GM19023 (cell line): Measurements from ENCODE around the gene SEMA4C.
A peak's percentile ranks its signal among the peaks of the same experiment; 100 is the strongest.

Experiments
- ATAC-seq: cut with Tn5 transposase; IDR thresholded peaks from one replicate; pipeline ENCODE4 v1.9.1; 2021; ENCODE audit warnings: mild to moderate bottlenecking, moderate library complexity; ENCODE audit not compliant: unreplicated experiment

The SEMA4C gene, protein sequence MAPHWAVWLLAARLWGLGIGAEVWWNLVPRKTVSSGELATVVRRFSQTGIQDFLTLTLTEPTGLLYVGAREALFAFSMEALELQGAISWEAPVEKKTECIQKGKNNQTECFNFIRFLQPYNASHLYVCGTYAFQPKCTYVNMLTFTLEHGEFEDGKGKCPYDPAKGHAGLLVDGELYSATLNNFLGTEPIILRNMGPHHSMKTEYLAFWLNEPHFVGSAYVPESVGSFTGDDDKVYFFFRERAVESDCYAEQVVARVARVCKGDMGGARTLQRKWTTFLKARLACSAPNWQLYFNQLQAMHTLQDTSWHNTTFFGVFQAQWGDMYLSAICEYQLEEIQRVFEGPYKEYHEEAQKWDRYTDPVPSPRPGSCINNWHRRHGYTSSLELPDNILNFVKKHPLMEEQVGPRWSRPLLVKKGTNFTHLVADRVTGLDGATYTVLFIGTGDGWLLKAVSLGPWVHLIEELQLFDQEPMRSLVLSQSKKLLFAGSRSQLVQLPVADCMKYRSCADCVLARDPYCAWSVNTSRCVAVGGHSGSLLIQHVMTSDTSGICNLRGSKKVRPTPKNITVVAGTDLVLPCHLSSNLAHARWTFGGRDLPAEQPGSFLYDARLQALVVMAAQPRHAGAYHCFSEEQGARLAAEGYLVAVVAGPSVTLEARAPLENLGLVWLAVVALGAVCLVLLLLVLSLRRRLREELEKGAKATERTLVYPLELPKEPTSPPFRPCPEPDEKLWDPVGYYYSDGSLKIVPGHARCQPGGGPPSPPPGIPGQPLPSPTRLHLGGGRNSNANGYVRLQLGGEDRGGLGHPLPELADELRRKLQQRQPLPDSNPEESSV

DNA sequence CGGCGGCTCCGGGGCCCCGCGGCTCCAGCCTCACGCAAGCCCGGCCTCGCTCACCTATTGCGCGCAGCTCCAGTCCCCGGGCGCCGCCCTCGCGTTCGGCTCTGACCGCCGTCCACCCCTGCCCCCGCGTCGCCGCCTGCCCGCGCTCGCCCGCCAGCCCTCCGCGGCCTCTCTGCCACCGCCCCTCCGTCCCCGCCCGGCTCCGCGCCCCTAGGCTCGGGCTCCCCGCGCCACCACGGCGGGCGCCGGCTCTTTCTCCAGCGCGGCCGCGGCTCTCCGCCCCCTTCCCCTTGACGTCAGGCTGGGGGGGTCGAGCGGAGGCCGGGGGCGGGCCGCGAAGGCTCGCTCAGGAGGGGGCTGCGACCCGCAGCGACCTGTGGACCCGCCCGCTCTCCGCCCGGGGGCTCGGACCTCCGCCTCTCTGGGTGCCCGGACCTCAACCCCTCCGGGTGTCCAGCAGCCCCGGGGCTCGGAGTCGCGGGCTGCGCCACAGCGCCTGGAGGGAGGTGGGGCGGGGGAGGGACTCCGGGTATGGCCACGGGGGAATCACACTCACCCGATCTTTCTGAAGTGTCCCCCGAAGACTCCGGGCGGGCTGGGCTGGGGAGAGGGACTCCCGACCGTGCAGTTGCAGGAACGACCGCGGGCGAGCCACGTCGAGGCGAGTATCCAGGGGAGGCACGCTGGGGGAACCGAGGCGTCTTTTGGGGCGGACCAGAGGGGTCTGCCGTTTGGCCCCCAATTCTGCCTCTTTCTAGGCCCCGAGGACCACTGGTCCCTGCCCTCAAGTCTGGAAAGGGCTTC is at the start of gene SEMA4C:
SEMA4C (minus strand) TSS at position 259 of the 804 bp plus-strand sequence. CDS start 2,194 bp downstream, outside the sequence.
- ATAC-seq = peak; percentile 30

DNA sequence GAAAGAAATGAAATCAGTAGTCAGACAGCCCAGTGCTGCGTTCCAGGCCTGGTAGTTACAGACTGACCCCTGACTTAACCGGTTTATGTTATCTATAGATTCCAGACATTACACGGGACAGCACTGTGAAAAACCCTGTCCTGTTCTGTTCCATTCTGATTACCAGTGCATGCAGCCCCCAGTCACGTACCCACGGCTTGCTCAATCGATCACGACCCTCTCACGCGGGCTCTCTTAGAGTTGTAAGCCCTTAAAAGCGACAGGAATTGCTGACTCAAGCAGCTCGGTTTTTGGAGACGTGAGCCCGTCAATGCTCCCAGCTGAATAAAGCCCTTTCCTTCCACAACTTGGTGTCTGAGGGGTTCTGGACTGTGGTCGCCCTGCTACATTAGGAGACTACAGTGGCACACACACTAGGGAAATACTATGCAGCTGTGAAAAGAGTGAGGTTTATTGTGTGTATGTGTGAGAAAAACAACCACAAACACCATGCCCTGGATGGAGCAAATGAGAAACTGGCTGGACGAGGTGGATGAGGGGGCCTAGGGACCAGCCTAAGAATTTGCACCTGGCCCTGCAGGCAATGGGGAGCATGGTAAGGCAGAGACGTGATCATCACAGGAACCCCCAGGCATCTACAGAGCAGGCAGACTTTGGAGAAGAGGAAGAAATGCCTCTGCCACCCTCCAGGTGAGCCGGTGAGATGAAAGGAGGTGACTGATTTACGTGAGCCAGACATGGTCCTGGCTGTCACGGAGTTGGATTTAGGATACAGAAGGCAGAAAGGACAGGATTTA is 49.1 kb upstream of the SEMA4C start:
- no peak for ATAC-seq

DNA sequence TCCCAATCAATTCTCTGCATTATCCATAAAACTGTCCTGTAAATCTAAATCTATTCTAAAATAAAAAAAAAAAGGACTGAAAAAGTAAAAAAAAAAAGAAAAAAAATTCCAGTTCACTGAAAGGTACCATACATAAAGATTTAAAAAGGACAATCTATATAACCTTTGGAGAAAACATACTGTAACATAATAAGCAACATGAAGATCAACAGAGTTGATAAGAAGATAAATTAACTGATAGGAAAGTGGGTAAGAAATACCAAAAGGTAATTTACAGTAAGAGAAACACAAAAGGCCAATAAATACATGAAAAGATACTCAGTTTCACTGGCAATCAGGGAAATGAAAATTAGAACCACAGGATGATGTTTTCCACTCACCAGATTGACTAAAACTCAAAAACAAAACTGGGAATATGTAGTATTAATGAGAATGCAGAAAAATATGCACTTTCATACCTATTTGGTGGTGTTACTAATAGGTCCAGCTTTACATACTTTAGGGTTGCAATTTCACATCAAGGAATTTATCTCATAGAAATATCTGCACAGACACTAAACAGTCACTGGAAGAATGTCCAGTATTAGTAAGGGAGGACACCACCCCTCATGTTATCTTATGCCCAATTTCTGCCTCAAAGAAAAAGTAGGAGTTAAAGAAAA is 48.3 kb upstream of the SEMA4C start:
- no peak for ATAC-seq

DNA sequence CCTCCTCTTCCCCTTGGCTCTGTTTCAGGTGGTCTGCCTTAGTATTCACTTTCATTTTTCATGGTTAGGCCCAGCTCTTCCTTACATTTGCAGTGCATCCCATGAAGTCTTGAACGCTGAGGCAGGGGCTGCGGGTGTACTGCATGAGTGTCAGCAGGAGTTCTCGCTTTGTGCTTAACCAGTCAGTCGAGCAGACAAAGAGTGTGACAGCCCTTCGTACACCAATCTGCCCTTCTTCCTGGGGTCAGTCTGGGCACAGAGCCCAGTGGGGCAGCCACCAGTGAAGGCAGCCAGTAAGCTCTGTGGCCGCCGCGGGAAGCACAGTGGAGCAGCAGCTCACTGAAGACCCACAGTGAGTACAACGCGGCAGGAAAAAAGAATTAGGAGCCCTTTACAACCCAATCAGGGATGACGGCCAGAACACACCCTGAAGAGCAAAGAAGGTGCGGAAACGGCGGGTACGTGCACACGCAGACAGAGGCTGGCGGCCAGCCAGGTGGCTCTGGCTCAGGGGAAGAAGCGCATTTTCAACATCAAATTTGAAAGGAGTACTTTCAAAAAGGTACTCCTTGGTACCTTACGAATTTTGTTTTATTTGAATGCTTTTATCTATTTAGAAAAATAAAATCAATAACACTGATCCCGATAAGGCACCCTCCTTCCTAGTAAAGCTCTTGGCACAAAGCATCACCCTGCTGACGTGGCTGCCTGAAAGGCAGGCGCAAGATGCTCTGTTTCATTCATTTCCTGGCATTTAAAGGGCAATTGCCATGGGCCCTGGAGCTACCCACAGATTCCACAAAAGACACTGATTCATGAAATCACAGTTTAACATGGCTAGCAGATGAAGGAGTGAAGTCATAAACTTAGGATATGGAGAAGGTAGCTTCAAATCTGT is 47.0 kb upstream of the SEMA4C start:
- ATAC-seq = no peak

DNA sequence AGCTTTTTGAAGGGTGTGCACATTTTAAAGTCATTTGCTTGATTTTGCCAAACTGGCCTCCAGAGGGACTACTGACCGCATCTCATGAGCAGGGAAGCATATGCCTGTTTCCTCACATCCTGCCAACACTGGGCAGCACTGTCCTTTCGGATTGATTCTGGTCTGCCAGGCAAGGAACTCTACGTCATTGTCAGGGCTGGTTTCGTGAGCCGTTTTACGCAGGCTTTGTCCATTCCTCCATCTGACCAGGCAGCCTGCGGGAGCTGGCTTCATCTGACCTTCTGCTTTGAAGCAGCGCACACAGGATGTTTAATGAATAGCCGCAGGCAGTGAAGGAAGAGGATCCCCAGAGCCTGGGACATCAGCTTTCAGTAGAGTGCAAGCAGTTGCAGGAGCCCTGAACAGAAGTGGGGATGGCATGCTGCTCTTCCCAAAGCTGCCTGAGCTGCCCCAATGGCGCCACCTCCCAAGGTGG is 46.3 kb upstream of the SEMA4C start:
- ATAC-seq = no peak

DNA sequence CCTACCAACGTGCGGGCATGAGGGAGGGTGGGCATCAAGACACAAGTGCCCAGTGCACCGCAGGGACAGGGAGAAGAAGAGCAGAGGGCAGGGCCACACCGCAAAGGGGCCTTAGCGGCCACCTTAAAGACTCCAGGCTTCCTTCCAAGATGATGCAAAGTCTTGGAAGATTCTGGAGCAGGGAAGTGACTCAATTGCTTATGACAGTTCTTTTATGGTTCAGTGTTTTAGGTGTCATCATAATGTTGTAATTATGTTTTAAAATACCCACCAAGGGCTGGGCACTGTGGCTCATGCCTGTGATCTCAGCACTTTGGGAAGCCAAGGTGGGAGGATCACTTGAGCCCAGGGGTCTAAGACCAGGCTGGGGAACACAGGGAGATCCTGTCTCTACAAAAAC is 44.5 kb upstream of the SEMA4C start:
- ATAC-seq = no peak

DNA sequence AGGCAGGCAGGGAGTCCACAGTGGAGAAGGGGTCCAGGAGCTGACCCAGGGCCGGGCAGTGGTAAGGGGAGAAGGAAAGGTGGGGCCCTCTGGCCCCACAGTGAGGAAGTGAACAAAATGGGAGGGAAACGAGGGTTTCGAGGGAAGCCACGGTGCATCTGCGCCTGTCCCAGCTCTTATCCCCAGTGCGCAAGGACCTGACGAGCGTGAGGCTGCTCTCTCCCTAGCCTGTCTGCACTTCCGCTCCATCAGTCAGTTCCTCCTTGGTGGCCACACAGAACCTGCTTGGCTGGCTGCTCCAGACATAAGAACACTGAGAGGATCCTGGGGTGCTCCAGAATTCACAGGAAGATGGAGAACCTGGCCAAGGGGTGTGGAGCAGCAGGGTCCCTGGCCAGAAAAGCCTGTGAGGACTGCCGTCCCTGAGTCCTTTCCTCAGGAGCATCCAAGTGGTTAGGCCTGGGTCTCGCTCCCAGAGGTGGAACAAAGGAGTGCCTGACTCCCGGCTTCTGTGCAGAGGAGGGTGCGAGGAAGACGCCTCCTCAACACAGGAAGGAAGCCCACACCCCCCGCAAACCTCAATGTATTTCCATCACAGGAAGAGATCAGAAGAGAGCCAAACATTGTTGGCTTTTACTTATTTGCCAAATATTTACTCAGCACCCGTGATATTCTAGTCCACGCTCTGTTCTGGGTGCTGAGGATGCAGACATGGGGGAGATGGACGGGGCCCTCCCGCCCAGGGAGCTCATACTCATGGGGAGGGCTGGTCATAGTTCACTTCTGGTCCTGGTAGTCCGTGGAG is 43.7 kb upstream of the SEMA4C start:
- no peak for ATAC-seq

DNA sequence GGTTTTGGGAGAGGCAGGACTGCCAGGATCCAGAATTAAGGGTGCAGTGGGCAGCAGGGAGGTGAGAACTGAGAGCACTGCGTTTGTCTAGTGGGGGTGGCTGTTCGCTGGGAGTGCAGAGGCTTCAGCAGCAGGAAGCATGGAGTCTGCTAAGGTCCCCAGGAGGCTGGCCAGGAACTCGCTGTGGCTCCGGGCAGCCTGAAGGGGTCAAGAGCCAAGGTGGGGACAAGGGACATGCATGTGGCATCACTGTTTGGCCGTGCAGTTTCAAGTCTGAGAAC is 43.2 kb upstream of the SEMA4C start:
- no peak for ATAC-seq

DNA sequence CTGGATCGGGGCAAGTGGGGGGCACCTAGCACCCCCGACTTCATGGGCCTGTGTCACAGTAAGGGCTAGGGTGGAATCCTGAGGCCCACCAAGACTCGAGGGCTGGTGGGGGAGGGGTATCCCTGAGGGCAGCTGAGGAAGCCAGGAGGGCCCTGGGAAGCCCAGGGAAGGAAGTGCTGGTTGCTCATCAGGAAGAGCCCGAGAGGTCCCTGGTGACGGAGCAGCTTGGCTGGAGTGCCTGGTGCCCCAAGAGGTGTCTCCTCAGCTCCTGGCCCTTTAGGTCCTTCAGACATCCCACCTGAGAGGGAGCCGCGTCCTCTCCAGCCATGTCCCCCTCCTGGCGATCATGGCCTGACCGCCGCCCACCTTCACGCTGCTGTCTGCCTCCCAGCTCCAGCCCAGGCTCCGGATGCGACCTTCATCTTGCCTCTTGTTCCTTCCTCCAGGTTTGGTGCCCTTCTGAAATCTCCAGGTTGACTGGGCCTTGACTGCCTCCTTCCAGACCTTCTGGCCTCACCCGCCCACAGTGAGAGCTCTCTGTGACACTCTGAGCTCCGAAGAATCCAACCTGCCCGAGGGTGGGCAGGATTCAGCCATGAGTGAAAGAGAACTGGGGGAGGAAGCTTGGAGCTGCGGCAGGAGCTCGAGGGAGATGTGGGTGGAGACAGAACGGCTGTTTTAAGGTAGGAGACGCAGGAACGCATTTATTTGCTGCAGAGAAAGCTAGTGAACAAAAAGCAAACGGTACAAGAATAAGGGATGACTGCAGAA is 42.7 kb upstream of the SEMA4C start:
- ATAC-seq = no peak

DNA sequence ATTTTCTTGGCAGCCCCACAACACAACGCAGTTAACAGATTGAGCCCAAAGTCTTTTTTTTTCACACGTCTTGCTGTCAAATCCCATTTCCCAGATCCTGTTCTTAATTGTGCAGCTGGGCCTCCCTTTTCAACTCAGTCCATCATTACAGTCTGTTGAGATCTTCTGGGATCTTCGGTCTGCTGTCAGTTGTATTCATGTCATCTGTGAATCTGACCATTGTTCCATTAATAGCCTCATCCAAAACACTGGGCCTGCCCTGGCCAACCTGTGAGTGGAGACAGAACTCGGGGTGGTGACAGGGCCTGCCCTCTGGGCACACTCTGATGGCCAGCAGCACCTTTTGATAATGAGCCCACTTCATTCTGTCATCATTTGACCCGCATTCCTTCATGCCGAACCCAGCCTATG is 39.7 kb upstream of the SEMA4C start:
- no peak for ATAC-seq

DNA sequence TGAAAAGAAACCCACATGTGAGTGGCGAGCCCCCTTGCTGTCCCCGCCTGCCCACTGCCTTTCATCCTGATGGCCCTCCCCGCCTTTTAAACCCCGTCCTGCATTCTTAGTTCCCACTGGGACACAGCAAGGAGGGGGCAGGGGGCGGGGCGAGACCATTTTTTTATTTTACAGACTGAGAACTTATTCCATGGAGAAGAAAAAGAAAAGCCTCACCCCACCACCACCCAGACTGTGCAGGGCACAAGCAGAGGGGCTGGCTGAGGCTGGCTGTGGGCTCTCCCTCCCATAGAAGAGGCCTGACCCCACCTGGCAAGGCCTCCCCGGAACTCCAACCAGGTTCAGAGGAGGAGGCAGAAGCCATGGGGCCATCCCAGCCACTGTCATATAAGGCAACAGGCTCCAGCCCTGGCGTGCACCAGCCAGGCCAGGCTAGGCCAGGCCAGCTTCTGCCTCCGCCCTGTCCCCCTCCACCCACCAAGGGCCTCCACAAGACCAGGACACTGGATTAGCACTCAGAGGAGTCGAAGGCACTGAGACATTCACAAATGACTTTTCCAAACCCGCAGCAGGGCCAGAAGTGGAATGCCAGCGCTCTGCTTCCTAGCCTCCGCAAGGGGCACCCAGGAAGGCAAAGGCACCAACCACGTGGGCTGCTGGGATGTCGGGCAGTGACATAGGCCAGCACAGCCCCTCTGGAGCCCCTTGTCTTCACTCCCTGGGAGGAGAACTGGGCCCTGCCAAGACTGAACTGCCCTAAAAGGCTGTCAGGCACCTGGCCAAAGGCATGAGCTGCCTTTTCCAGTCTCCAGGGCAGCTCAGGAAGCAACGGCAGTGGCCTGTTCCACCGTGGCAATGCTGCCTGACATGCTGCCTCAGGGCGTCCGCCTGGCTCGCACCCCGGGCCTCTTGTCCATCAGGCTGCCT is 37.5 kb upstream of the SEMA4C start:
- ATAC-seq = no peak

DNA sequence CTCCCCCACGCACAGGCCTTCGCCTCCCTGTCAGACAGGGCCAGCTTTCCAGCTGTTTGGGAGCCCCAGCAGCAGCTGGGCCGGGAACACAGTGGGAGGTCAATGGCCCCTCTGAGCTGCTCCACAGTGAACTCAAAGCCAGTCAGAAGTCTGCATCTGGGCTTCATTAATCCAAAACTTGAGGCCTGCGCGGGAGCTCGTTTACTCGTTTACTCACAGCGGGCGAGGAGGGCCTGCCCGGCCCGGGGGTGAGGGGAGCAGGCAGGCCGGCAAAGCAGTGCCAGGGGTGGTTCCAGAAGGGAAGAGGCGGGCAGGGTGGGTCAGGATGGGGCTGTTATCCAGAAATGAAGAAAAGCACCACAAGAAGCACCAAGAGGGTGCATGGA is 36.8 kb upstream of the SEMA4C start:
- no peak for ATAC-seq

DNA sequence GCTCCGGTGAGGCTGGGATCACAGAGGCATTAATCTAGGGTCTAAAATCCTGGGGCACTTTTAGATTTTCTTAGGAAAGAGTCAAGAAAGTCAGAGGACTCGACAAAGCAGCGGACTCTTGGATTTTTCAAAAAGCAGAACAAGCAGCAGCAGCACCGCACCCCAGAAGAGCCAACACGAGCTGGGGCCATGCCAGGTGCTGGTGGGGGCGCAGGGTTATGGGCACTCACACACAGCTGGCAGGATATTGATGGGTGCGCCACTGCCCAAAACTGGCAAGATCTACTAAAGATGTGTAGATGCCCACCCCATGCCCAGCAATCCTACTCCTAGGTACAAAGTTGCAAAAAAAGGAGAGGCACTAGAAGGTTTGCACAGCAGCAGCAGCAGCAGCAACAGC is 33.9 kb upstream of the SEMA4C start:
- ATAC-seq = no peak

DNA sequence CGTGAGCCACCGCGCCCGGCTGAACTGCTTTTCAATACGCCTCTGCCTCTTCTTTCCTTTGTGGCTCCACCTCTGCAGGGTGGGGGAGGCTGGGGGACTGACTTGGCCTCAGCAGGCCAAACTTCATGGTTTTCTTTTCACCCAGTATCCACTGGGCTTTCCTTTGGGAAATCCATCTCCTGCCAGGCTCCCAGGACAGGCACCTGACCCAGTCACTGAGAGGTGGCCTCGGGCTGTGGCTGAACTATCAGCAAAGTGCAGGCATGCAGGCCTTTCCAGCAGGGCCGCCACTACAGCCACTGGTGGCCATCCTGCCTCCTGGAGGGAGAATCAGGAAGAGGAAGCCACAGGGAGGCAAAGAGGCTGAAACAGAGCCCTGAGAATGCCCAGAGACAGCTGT is 33.4 kb upstream of the SEMA4C start:
- ATAC-seq = no peak

DNA sequence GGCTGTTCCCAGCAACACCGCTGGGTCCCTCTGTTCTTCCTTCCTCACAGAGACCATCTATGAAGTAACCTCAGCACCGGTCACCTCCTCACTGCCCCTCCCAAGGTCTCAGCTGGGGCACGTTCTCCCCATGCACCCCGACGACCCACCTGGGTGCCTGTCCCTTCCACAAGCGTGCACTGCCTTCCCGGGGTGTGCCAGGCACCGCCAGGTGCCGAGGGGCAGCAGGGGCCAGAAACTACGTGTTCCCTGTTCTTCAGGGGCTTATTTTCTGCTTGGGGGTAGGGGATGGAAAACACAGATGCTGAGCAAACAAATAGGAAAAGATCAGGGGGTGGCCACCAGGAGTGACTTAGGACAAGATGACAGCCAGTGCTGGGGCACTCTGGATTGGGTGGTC is 30.4 kb upstream of the SEMA4C start:
- ATAC-seq = no peak

DNA sequence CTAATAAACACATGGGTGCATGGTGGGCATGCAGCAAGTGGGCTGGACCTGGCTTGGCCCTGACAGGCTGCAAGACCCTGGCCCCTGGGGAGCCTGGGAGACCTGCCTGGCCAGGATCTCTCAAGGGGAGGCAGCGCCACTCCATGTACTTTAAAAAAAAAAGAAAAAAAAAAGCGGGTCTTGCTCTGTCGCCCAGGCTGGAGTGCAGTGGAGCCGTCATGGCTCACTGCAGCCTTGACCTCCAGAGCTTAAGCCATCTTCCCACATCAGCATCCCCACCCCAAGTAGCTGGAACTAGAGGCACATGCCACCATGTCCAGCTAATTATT is 29.5 kb upstream of the SEMA4C start:
- ATAC-seq = no peak
